Measurements from ENCODE around the gene XRCC5.

GRCh38 chr2:216205486-216205885 lies 96.3 kb downstream of the XRCC5 start:
- no peak for TF ChIP-seq POLR2A (IDR thresholded peaks at IDR 0.05)
- no peak for TF ChIP-seq CTCF (IDR thresholded peaks at IDR 0.05 in 4 of 5, conservative IDR thresholded peaks at IDR 0.05 in 1 of 5)
